ENCODE results near the gene RPP30. TPM values are rescaled to one million over a fixed set of nuclear protein-coding genes. Genes with fewer than 3 reads are reported as not detected.

The RPP30 gene
- total RNA-seq, 3 donors from 2014 or later = 31.8 to 48.7 (median 40.3) TPM

GRCh38 chr10:90945491-90946070 is 73.8 kb downstream of the RPP30 start:
- DNase-seq (ENCODE audit: low spot score in 2 of 2) = no peak
- intact Hi-C loops (cut with DNase I; ENCODE audit: low total_unique reads) = no loop called here
- no peak for TF ChIP-seq POLR2AphosphoS5 (IDR thresholded peaks at IDR 0.05)
- TF ChIP-seq POLR2A (IDR thresholded peaks at IDR 0.05) = no peak
- TF ChIP-seq CTCF (IDR thresholded peaks at IDR 0.05) = no peak
- H3K27me3 ChIP-seq = no peaks in the 10 kb centered on the region
- no peak overlapping the region for H3K27ac ChIP-seq
- H3K36me3 ChIP-seq = no peaks in the 10 kb centered on the region
- no peaks in the 10 kb centered on the region for H3K9me3 ChIP-seq
- H3K4me1 ChIP-seq = no peaks in the 10 kb centered on the region
- no peak overlapping the region for H3K4me3 ChIP-seq

- Histone ChIP-seq H3K4me3 (no peak overlapping the region), H3K4me1 (no peaks in the 10 kb centered on the region), H3K9me3 (no peaks in the 10 kb centered on the region), H3K27ac (no peak overlapping the region), H3K27me3 (no peaks in the 10 kb centered on the region), H3K36me3 (no peaks in the 10 kb centered on the region)
- intact Hi-C loops (cut with DNase I; ENCODE audit: low total_unique reads) = no loop called here
- no peak for TF ChIP-seq CTCF (IDR thresholded peaks at IDR 0.05)
- no peak for TF ChIP-seq POLR2AphosphoS5 (IDR thresholded peaks at IDR 0.05)
- TF ChIP-seq POLR2A (IDR thresholded peaks at IDR 0.05) = no peak
- DNase-seq (ENCODE audit: low spot score in 2 of 2) = no peak
Measured at GRCh38 chr10:90947030-90947960, 75.5 kb downstream of the RPP30 start.

Other genes starting within 250 kb of the RPP30 start
- 1 to 10 TPM in 2 of 3 donors, under 1 TPM in 1; 0.66 to 1.8 (median 1.8) TPM for gene HTR7, start 13.9 kb upstream of the RPP30 start, total RNA-seq
- under 1 TPM in 2 of 3 donors, not detected in 1; 0.32 to 0.66 TPM for gene ANKRD1, start 49.1 kb downstream of the RPP30 start, total RNA-seq